ENCODE data around the gene PIK3R6.
"Not testable (repeated sequence)": the region's sequence is repeated elsewhere in the genome, so short reads cannot be mapped to it uniquely, and the experiment has no call there.

PIK3R6 gene

DNA sequence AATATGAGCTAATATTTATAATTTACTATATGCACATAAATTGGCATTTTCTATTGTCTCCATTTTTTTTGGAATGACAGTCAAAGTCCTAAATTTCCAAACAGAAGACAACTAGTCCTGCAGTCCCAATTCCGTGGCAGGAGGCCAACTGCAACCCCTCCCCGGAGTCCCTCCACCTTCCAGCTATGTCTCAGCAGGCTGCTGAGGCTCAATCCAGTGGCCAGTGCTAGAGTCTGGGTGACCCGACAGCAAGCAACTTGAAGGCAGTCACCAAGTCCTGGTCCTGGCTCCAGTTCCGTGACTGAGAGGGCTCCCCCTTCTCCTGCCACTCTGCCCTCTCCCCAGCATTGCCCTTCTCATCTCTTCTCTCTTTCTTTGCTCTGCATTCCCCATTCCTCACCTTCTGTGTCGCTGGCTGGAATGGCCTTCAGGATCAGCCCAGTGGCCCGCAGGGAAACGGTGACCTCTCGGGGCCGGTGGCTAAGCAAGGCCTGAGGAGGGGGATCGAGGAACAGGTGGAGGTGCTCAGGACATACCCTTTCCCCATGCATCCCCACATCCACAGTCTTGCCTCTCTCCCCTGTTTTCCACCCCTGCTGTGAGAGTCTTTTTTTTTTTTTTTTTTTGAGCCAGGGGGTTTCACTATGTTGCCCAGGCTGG, 45.9 kb downstream of the PIK3R6 start:
- TF ChIP-seq, protein P1, sequence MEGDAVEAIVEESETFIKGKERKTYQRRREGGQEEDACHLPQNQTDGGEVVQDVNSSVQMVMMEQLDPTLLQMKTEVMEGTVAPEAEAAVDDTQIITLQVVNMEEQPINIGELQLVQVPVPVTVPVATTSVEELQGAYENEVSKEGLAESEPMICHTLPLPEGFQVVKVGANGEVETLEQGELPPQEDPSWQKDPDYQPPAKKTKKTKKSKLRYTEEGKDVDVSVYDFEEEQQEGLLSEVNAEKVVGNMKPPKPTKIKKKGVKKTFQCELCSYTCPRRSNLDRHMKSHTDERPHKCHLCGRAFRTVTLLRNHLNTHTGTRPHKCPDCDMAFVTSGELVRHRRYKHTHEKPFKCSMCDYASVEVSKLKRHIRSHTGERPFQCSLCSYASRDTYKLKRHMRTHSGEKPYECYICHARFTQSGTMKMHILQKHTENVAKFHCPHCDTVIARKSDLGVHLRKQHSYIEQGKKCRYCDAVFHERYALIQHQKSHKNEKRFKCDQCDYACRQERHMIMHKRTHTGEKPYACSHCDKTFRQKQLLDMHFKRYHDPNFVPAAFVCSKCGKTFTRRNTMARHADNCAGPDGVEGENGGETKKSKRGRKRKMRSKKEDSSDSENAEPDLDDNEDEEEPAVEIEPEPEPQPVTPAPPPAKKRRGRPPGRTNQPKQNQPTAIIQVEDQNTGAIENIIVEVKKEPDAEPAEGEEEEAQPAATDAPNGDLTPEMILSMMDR (IDR thresholded peaks at IDR 0.05; ENCODE audit: low read depth, low read length), result no peak

DNA sequence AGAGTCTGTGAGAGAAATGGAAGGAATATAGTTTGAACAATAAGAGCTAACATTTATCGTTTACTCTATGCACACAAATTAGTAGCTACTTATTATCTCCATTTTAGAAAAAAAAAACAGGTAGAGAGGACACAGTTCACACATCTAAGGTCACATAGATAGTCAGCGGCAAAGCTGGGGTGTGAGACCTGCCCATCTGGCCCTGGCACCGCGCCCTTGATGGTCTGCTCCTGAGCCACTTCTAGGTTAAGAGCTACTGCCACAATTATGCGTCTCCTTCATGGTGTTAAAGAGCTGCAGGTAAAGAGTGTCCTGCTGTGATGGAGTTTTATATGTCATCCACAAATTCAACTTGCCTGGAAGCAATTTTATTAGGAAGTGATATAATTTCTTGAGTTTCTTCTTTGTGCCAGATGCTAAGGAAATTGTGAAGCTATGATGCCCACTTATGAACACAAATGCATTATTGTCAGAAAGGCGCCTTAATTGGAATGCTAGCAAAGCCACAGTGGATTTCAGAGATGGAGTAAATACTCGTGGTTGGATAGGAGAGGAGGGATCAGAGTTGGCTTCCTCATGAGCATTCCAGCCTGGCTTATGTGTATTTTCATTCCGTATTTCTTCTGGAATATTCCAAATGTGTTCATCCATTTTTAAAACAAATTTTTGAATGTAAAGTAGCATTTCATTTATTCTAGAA, 47.0 kb downstream of the PIK3R6 start:
- no peak for DNase-seq (ENCODE audit: extremely low read depth, low read depth)
- TF ChIP-seq, protein P1 (IDR thresholded peaks at IDR 0.05; ENCODE audit: low read depth, low read length), result no peak

More for the DNA sequence above, 45.9 kb downstream of the PIK3R6 start:
- no peak for DNase-seq (ENCODE audit: extremely low read depth, low read depth)

GRCh38 chr17:8818654-8819330, 48.7 kb downstream of the PIK3R6 start:
- TF ChIP-seq, protein P1 (IDR thresholded peaks at IDR 0.05; ENCODE audit: low read depth, low read length), result no peak

GRCh38 chr17:8818047-8818446, 49.4 kb downstream of the PIK3R6 start:
- DNase-seq (ENCODE audit: extremely low read depth, low read depth), result no peak
- TF ChIP-seq, protein P1 (IDR thresholded peaks at IDR 0.05; ENCODE audit: low read depth, low read length), result no peak

More at GRCh38 chr17:8818654-8819330, 48.7 kb downstream of the PIK3R6 start:
- no peak for DNase-seq (ENCODE audit: extremely low read depth, low read depth)

GRCh38 chr17:8806926-8807550, 60.4 kb downstream of the PIK3R6 start:
- no peak for DNase-seq (ENCODE audit: extremely low read depth, low read depth)
- TF ChIP-seq, protein P1 (IDR thresholded peaks at IDR 0.05; ENCODE audit: low read depth, low read length), result no peak

GRCh38 chr17:8806253-8806925, 61.1 kb downstream of the PIK3R6 start:
- TF ChIP-seq, protein P1 (IDR thresholded peaks at IDR 0.05; ENCODE audit: low read depth, low read length), result no peak
- no peak for DNase-seq (ENCODE audit: extremely low read depth, low read depth)

GRCh38 chr17:8805396-8805795, 62.1 kb downstream of the PIK3R6 start:
- not testable (repeated sequence) for DNase-seq (ENCODE audit: extremely low read depth, low read depth)

Measured in AG09319 (cell line).